H9 (cell line): ENCODE results near the gene FAM174A. TPM values are rescaled to one million over a fixed set of nuclear protein-coding genes. Genes with fewer than 3 reads are reported as not detected.

Experiments
- DNase-seq: peaks from one replicate; pipeline ENCODE4 v3.0.0-alpha.2; 2017
- H2AFZ ChIP-seq: one replicate; pipeline ENCODE4 v1.6.1; 2013; ENCODE audit warnings: mild to moderate bottlenecking, low read length, control low read depth, moderate library complexity
- H2AK5ac ChIP-seq: 2 replicates; pipeline ENCODE4 v1.6.1; 2013; ENCODE audit warnings: low read length, control low read depth, mixed read lengths; ENCODE audit not compliant: insufficient read length
- H2BK120ac ChIP-seq: one replicate; pipeline ENCODE4 v1.6.1; 2013; ENCODE audit warnings: low read depth, mild to moderate bottlenecking, low read length, control low read depth, inconsistent platforms; ENCODE audit not compliant: poor library complexity, severe bottlenecking
- H2BK12ac ChIP-seq: 2 replicates; pipeline ENCODE4 v1.6.1; 2013; ENCODE audit warnings: low read length, control low read depth, mixed read lengths, low read depth; ENCODE audit not compliant: insufficient read length
- H2BK15ac ChIP-seq: 2 replicates; pipeline ENCODE4 v1.6.1; 2013; ENCODE audit warnings: low read depth, low read length, control low read depth
- H2BK20ac ChIP-seq: one replicate; pipeline ENCODE4 v1.6.1; 2013; ENCODE audit warnings: low read depth, mild to moderate bottlenecking, low read length, control low read depth, inconsistent platforms; ENCODE audit not compliant: poor library complexity, severe bottlenecking
- H2BK5ac ChIP-seq: 2 replicates; pipeline ENCODE4 v1.6.1; 2013; ENCODE audit warnings: low read length, control low read depth, mixed read lengths; ENCODE audit not compliant: insufficient read length
- H3K14ac ChIP-seq: 2 replicates; pipeline ENCODE4 v1.6.1; 2013; ENCODE audit warnings: low read length, control low read depth; ENCODE audit not compliant: insufficient read depth
- H3K18ac ChIP-seq: 2 replicates; pipeline ENCODE4 v1.6.1; 2013; ENCODE audit warnings: low read depth, mild to moderate bottlenecking, mixed read lengths, low read length, control low read depth; ENCODE audit not compliant: insufficient read length
- H3K23ac ChIP-seq: 2 replicates; pipeline ENCODE4 v1.6.1; 2013; ENCODE audit warnings: low read length, control low read depth, mixed read lengths, low read depth; ENCODE audit not compliant: insufficient read length
- H3K23me2 ChIP-seq: 2 replicates; pipeline ENCODE4 v1.6.1; 2013; ENCODE audit warnings: low read depth, mild to moderate bottlenecking, mixed read lengths, low read length, control low read depth; ENCODE audit not compliant: insufficient read length, poor library complexity, severe bottlenecking
- H3K27ac ChIP-seq: 2 replicates; pipeline ENCODE4 v1.5.1; 2013; ENCODE audit warnings: low read length, control low read depth, mixed read lengths, low read depth; ENCODE audit not compliant: insufficient read length
- H3K27me3 ChIP-seq: 2 replicates; pipeline ENCODE4 v1.6.1; 2013; ENCODE audit warnings: low read length, control low read depth, inconsistent platforms; ENCODE audit not compliant: insufficient read depth
- H3K4ac ChIP-seq: 2 replicates; pipeline ENCODE4 v1.6.1; 2013; ENCODE audit warnings: low read depth, mild to moderate bottlenecking, control low read depth, inconsistent platforms, low read length, moderate library complexity
- H3K4me1 ChIP-seq: 2 replicates; pipeline ENCODE4 v1.6.1; 2013; ENCODE audit warnings: low read length, control low read depth, inconsistent platforms; ENCODE audit not compliant: insufficient read depth
- H3K4me2 ChIP-seq: 2 replicates; pipeline ENCODE4 v1.6.1; 2013; ENCODE audit warnings: low read length, control low read depth, mixed read lengths; ENCODE audit not compliant: insufficient read length, insufficient read depth
- H3K56ac ChIP-seq: 2 replicates; pipeline ENCODE4 v1.6.1; 2013; ENCODE audit warnings: low read depth, mild to moderate bottlenecking, mixed read lengths, low read length, control low read depth; ENCODE audit not compliant: insufficient read length
- H3K79me1 ChIP-seq: 2 replicates; pipeline ENCODE4 v1.6.1; 2013; ENCODE audit warnings: low read depth, mild to moderate bottlenecking, moderate library complexity, low read length, control low read depth, inconsistent platforms; ENCODE audit not compliant: insufficient read depth, poor library complexity, severe bottlenecking
- H3K79me2 ChIP-seq: 2 replicates; pipeline ENCODE4 v1.6.1; 2013; ENCODE audit warnings: low read length, control low read depth, inconsistent platforms; ENCODE audit not compliant: insufficient read depth
- H3K9ac ChIP-seq: 2 replicates; pipeline ENCODE4 v1.6.1; 2013; ENCODE audit warnings: low read length, control low read depth, mixed read lengths; ENCODE audit not compliant: insufficient read length; ENCODE audit errors: extremely low read depth
- H3K9me3 ChIP-seq: one replicate; pipeline ENCODE4 v1.6.1; 2013; ENCODE audit warnings: low read depth, low read length, inconsistent platforms; ENCODE audit not compliant: control insufficient read depth
- H3T11ph ChIP-seq: one replicate; pipeline ENCODE4 v1.6.1; 2013; ENCODE audit warnings: mild to moderate bottlenecking, low read length, control low read depth, inconsistent platforms
- H4K20me1 ChIP-seq: one replicate; pipeline ENCODE4 v1.6.1; 2013; ENCODE audit not compliant: control insufficient read depth, insufficient read length, insufficient read depth
- H4K5ac ChIP-seq: 2 replicates; pipeline ENCODE4 v1.6.1; 2013; ENCODE audit warnings: low read depth, mild to moderate bottlenecking, mixed read lengths, low read length, control low read depth; ENCODE audit not compliant: insufficient read length
- H4K8ac ChIP-seq: replicated peaks from 2 replicates; pipeline ENCODE4 v1.6.1; 2013; ENCODE audit warnings: low read length, control low read depth, mixed read lengths, low read depth; ENCODE audit not compliant: insufficient read length
- H4K91ac ChIP-seq: 2 replicates; pipeline ENCODE4 v1.6.1; 2013; ENCODE audit warnings: low read depth, mild to moderate bottlenecking, moderate library complexity, mixed read lengths, low read length, control low read depth; ENCODE audit not compliant: insufficient read length
- H3K27ac Mint-ChIP-seq, 3 experiments: 2 replicates in 2 of 3; 3 replicates in 1 of 3; pipeline ENCODE4 v1.8.0; 2020 to 2021; ENCODE audit warnings: mixed read lengths in 3 of 3, mild to moderate bottlenecking in 1 of 3, moderate library complexity in 1 of 3
- H3K27me3 Mint-ChIP-seq: 2 replicates; pipeline ENCODE4 v1.8.0; 2021; ENCODE audit warnings: low read depth, mild to moderate bottlenecking, moderate library complexity, mixed read lengths
- H3K36me3 Mint-ChIP-seq, 3 experiments: 2 replicates in 2 of 3; 3 replicates in 1 of 3; pipeline ENCODE4 v1.8.0; 2020 to 2021; ENCODE audit warnings: low read depth in 3 of 3, mixed read lengths in 3 of 3; ENCODE audit not compliant: insufficient read depth in 1 of 3
- H3K4me1 Mint-ChIP-seq, 2 experiments: 2 replicates each; pipeline ENCODE4 v1.8.0; 2020; ENCODE audit warnings: mixed read lengths in 2 of 2
- H3K4me3 Mint-ChIP-seq, 2 experiments: 2 replicates in 1 of 2; 3 replicates in 1 of 2; pipeline ENCODE4 v1.8.0; 2020 to 2021; ENCODE audit warnings: mild to moderate bottlenecking in 2 of 2, mixed read lengths in 2 of 2, moderate library complexity in 1 of 2
- H3K9me3 Mint-ChIP-seq, 2 experiments: 2 replicates in 1 of 2; 3 replicates in 1 of 2; pipeline ENCODE4 v1.8.0; 2020; ENCODE audit warnings: mild to moderate bottlenecking in 2 of 2, mixed read lengths in 2 of 2, moderate library complexity in 1 of 2
- WGBS: extraction: QIAGEN DNeasy Blood & Tissue Kit; methylation state at CpG from one replicate; pipeline ENCODE4 v1.1.7; 2013; ENCODE audit warnings: missing lambda C conversion rate, low lambda C conversion rate, mixed read lengths; ENCODE audit not compliant: insufficient read length; ENCODE audit errors: extremely low coverage; 5-methylcytosine and 5-hydroxymethylcytosine counted together
- total RNA-seq: library from RNA; stranded (reverse); gene quantifications from 2 replicates; pipeline ENCODE4 v1.2.1, GENCODE V29; 2021
- TF ChIP-seq, protein P1 (sequence below): fragments of 200-600 bp; sonication (generic); conservative IDR thresholded peaks from 3 replicates; pipeline ENCODE4 v1.8.0; 2021; ENCODE audit warnings: antibody characterized with exemption, mild to moderate bottlenecking

The FAM174A gene
- total RNA-seq, 1 experiment from 2014 or later, result 4.3 TPM

GRCh38 chr5:100600298-100600994, 65.3 kb downstream of the FAM174A start:
- Histone ChIP-seq H3K4me2 (no peak overlapping the region), H2BK15ac (no peak overlapping the region), H3K9ac (no peak overlapping the region), H3K18ac (no peak overlapping the region), H4K20me1 (no peaks in the 10 kb centered on the region), H3K14ac (no peak overlapping the region), H2AFZ (no peak overlapping the region), H3K23ac (no peak overlapping the region), H3T11ph (no peak overlapping the region), H3K23me2 (no peaks in the 10 kb centered on the region), H3K56ac (no peak overlapping the region), H3K4me1 (no peaks in the 10 kb centered on the region), H4K8ac (no peak overlapping the region), H3K79me1 (no peaks in the 10 kb centered on the region), H3K79me2 (no peaks in the 10 kb centered on the region), H2BK120ac (no peak overlapping the region), H2AK5ac (no peak overlapping the region), H2BK5ac (no peak overlapping the region), H2BK12ac (no peak overlapping the region), H3K9me3 (no peaks in the 10 kb centered on the region), H4K91ac (no peak overlapping the region), H3K4ac (no peak overlapping the region), H3K27ac (no peak overlapping the region), H2BK20ac (no peak overlapping the region), H4K5ac (no peak overlapping the region), H3K27me3 (no peaks in the 10 kb centered on the region)
- no peaks in the 10 kb centered on the region for H3K9me3 Mint-ChIP-seq
- TF ChIP-seq, protein P1, sequence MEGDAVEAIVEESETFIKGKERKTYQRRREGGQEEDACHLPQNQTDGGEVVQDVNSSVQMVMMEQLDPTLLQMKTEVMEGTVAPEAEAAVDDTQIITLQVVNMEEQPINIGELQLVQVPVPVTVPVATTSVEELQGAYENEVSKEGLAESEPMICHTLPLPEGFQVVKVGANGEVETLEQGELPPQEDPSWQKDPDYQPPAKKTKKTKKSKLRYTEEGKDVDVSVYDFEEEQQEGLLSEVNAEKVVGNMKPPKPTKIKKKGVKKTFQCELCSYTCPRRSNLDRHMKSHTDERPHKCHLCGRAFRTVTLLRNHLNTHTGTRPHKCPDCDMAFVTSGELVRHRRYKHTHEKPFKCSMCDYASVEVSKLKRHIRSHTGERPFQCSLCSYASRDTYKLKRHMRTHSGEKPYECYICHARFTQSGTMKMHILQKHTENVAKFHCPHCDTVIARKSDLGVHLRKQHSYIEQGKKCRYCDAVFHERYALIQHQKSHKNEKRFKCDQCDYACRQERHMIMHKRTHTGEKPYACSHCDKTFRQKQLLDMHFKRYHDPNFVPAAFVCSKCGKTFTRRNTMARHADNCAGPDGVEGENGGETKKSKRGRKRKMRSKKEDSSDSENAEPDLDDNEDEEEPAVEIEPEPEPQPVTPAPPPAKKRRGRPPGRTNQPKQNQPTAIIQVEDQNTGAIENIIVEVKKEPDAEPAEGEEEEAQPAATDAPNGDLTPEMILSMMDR, result no peak
- WGBS, result 100% methylated on average over 1 of the region's 5 CpGs
- H3K4me3 Mint-ChIP-seq, result no peak overlapping the region
- H3K4me1 Mint-ChIP-seq, result no peaks in the 10 kb centered on the region
- no peak overlapping the region for H3K27ac Mint-ChIP-seq
- H3K27me3 Mint-ChIP-seq, result no peaks in the 10 kb centered on the region
- no peaks in the 10 kb centered on the region for H3K36me3 Mint-ChIP-seq
- no peak for DNase-seq
